Heart left ventricle (tissue), 13 donors: ENCODE measurements around the gene SNW1.

Experiments
- CTCF ChIP-seq, 12 donors: fragments of 200-600 bp; sonication (generic) in 4 of 12; IDR thresholded peaks; one replicate each; pipeline versions ENCODE4 v1.5.0 to v1.8.0; 2018 to 2022; ENCODE audit warnings: antibody characterized with exemption in 12 of 12, mild to moderate bottlenecking in 5 of 12
- POLR2A ChIP-seq, 2 donors: fragments of 450-650 bp; IDR thresholded peaks; one replicate each; pipeline ENCODE4 v1.6.1; 2017; ENCODE audit warnings: antibody characterized with exemption in 2 of 2, mild to moderate bottlenecking in 2 of 2, moderate library complexity in 2 of 2
- donor health status: ischemic (EF 13 %, LVEDD 7.1; RV severe dilation, severe dysfunction).
- donor health status: DM: no; HTN: yes; CAD: no.
- donor health status: DM: no; HTN: no; CAD: no.
- donor health status: ischemic (EF 25% LVEDD 6.9; RV normal size, moderate dysfunction).
- donor health status: ischemic (EF 25% LVEDD 5.7; RV mildly dilated, moderate dysfunction).
- donor health status: ischemic (EF 35%, LVEDD 5.7; RV mildly dilated, moderate dysfunction).
- donor health status: nonischemic (EF 11% LVEDD 7.7; RV severe dilation, severe dysfunction).
- donor health status: DM: yes; HTN: yes; CAD: no.
- donor health status: PGD.
- donor health status: ischemic (EF 29% LVEDD 5.4; RV normal size, mild dysfunction).
- donor health status: nonischemic (EF 23%, LVEDD 6.1; RV moderate dilation, normal function).

DNA sequence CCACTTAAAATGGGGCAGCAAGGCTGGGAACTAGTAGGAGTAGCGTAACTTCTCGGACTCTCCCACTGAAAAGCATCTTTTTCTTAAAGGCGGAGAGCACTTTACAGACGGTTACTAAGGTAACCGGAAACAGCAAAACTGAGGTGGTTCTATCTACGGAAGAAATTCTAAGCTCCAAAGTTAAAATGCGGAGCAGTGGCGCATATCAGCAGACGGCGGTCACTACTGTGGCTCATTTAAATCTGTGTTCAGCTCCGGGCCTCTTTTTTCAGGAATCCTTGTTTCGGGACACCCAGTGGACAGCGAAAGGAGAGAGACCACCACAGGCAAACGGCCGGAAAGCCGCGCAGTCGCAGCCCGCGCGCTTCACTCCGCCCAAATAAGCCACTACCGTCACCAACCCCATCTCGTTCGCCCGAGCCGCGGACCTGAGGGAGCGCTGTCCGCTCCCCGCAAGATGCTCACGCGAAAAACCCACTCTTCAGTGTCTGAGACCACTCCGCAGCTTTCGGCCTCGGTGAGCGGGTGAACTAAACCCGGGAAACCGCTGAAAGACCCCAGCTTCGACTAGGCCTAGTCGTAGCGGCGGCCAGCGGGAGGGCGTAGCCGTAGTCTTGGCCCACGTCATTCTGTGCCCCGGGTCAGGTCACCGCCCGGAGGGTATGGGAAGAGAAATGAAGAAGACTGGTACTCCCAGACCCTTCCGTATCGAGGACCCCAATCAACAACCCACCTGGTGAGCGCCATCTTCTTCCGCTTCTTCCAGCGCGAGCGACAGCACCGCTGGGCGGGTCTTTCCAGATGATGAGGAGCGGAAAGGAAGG lies at the start of gene SNW1:
- peak in 1 of 2 donors; percentile 64 for TF ChIP-seq POLR2A (IDR thresholded peaks at IDR 0.05)
- TF ChIP-seq CTCF (IDR thresholded peaks at IDR 0.05) = no peak
